ENCODE data around the gene TBC1D2. TPM values are rescaled to one million over a fixed set of nuclear protein-coding genes. Genes with fewer than 3 reads are reported as not detected.

TBC1D2 gene
- total RNA-seq, 4 donors from 2014 or later: 4.9 to 9.8 (median 7.8) TPM

- peaks cover 0 to 68% of the 10 kb centered on the region in 2 donors for H3K36me3 ChIP-seq
These were observed 45.0 kb downstream of the TBC1D2 start for GRCh38 chr9:98210435-98210834.

GRCh38 chr9:98209530-98209929 is 45.9 kb downstream of the TBC1D2 start:
- no peaks in the 10 kb centered on the region for H3K9me3 ChIP-seq
- H3K36me3 ChIP-seq: peaks cover 0 to 60% of the 10 kb centered on the region in 2 donors
- H3K4me3 ChIP-seq: no peak overlapping the region
- no peak for TF ChIP-seq CTCF (IDR thresholded peaks at IDR 0.05)
- no peak for TF ChIP-seq POLR2A (IDR thresholded peaks at IDR 0.05)
- TF ChIP-seq POLR2AphosphoS5 (IDR thresholded peaks at IDR 0.05): no peak
- no peak for TF ChIP-seq EP300 (IDR thresholded peaks at IDR 0.05)
- ATAC-seq: no peak
- 80 to 92% methylated on average over 1 to 2 of the region's 3 CpGs for WGBS, 2 donors (ENCODE audit: low coverage in 1 of 2)
- no peaks in the 10 kb centered on the region for H3K27me3 ChIP-seq
- H3K4me1 ChIP-seq: peaks cover 0 to 7% (median 0%) of the 10 kb centered on the region in 3 donors
- H3K27ac ChIP-seq: no peak overlapping the region

More at GRCh38 chr9:98210435-98210834, 45.0 kb downstream of the TBC1D2 start:
- Histone ChIP-seq H3K9me3 (no peaks in the 10 kb centered on the region), H3K4me1 (peaks cover 0 to 6% (median 0%) of the 10 kb centered on the region in 3 donors), H3K27ac (no peak overlapping the region), H3K4me3 (no peak overlapping the region), H3K27me3 (no peaks in the 10 kb centered on the region)
- WGBS, 2 donors (ENCODE audit: low coverage in 1 of 2): 100% methylated on average over 1 of the region's 9 CpGs; no CpG with 5 or more reads in 1 of the 2 donors
- no peak for TF ChIP-seq EP300 (IDR thresholded peaks at IDR 0.05)
- TF ChIP-seq POLR2A (IDR thresholded peaks at IDR 0.05): no peak
- no peak for TF ChIP-seq CTCF (IDR thresholded peaks at IDR 0.05)
- no peak for TF ChIP-seq POLR2AphosphoS5 (IDR thresholded peaks at IDR 0.05)
- no peak for ATAC-seq

- no peak overlapping the region for H3K27ac ChIP-seq
These were observed 46.8 kb downstream of the TBC1D2 start for GRCh38 chr9:98208635-98209034.

GRCh38 chr9:98207606-98208005 is 47.8 kb downstream of the TBC1D2 start:
- WGBS, 2 donors (ENCODE audit: low coverage in 1 of 2): 50% methylated on average over 1 of the region's 4 CpGs; no CpG with 5 or more reads in 1 of the 2 donors
- no peak for ATAC-seq
- Histone ChIP-seq H3K4me1 (peaks cover 0 to 7% (median 0%) of the 10 kb centered on the region in 3 donors), H3K27me3 (no peaks in the 10 kb centered on the region), H3K27ac (no peak overlapping the region), H3K36me3 (peaks cover 0 to 55% of the 10 kb centered on the region in 2 donors), H3K4me3 (no peak overlapping the region), H3K9me3 (no peaks in the 10 kb centered on the region)
- TF ChIP-seq CTCF (IDR thresholded peaks at IDR 0.05): no peak
- no peak for TF ChIP-seq POLR2A (IDR thresholded peaks at IDR 0.05)
- no peak for TF ChIP-seq EP300 (IDR thresholded peaks at IDR 0.05)
- no peak for TF ChIP-seq POLR2AphosphoS5 (IDR thresholded peaks at IDR 0.05)

More at GRCh38 chr9:98208635-98209034, 46.8 kb downstream of the TBC1D2 start:
- H3K9me3 ChIP-seq: no peaks in the 10 kb centered on the region
- peaks cover 0 to 54% of the 10 kb centered on the region in 2 donors for H3K36me3 ChIP-seq
- TF ChIP-seq POLR2AphosphoS5 (IDR thresholded peaks at IDR 0.05) (no peak), CTCF (IDR thresholded peaks at IDR 0.05) (no peak), POLR2A (IDR thresholded peaks at IDR 0.05) (no peak), EP300 (IDR thresholded peaks at IDR 0.05) (no peak)
- no CpG with 5 or more reads among the region's 20 CpGs for WGBS, 2 donors (ENCODE audit: low coverage in 1 of 2)
- H3K27me3 ChIP-seq: no peaks in the 10 kb centered on the region
- H3K4me3 ChIP-seq: no peak overlapping the region
- H3K4me1 ChIP-seq: peaks cover 0 to 7% (median 0%) of the 10 kb centered on the region in 3 donors
- ATAC-seq: no peak

GRCh38 chr9:98206754-98207153 is 48.7 kb downstream of the TBC1D2 start:
- TF ChIP-seq CTCF (IDR thresholded peaks at IDR 0.05) (no peak), EP300 (IDR thresholded peaks at IDR 0.05) (no peak), POLR2AphosphoS5 (IDR thresholded peaks at IDR 0.05) (no peak), POLR2A (IDR thresholded peaks at IDR 0.05) (no peak)
- H3K27me3 ChIP-seq: no peaks in the 10 kb centered on the region
- no peak overlapping the region for H3K27ac ChIP-seq
- H3K4me1 ChIP-seq: peaks cover 0 to 7% (median 0%) of the 10 kb centered on the region in 3 donors
- no peaks in the 10 kb centered on the region for H3K9me3 ChIP-seq
- 13 to 28% methylated on average over 2 of the region's 2 CpGs for WGBS, 2 donors (ENCODE audit: low coverage in 1 of 2)
- ATAC-seq: no peak
- H3K4me3 ChIP-seq: no peak overlapping the region
- peaks cover 0 to 47% of the 10 kb centered on the region in 2 donors for H3K36me3 ChIP-seq

All from gastroesophageal sphincter (tissue), 4 donors.